Measurements from ENCODE around the gene ZNF723. TPM values are rescaled to one million over a fixed set of nuclear protein-coding genes. Genes with fewer than 3 reads are reported as not detected.

Gene ZNF723
- not detected in 5 replicates for total RNA-seq (2022; extraction: Qiagen RNA extraction)

DNA sequence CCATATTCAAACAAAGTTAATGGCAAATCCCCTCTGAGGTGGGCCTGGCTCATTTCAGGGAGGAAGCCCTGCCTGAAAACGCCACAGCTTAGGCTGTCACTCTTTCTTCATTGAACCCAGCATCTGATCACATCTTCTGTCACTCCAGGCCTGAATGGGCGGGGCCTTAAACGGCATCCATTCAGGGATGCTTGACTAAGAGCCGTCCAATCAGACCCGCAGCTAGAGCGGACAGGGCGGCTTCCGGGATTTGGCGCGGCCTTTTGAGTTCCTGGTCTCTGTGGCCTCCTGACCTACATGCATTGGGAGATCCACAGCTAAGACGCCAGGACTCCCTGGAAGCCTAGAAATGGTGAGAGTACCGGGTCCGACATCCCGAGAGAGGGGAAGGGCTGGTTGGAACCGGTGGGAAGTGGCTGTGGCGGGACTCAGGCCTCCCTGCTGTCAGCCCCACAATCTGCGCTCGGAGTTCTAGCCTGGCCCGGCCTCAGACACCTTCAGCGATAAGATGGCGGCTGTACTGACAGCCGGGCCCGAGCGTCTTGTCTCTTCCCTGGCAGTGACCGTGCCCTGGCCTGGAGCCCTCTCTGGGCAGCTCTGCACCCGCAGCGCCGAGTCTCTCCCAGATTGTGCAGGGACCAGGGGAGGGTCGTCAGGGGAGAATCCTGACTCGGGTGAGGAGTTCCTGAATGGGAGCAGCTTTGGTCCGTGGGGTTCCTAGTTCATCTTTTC, at the start of gene ZNF723:
Gene ZNF723 (plus strand): TSS at position 261 of the 732 bp plus-strand sequence. CDS start 89 bp downstream, at position 350.

DNA sequence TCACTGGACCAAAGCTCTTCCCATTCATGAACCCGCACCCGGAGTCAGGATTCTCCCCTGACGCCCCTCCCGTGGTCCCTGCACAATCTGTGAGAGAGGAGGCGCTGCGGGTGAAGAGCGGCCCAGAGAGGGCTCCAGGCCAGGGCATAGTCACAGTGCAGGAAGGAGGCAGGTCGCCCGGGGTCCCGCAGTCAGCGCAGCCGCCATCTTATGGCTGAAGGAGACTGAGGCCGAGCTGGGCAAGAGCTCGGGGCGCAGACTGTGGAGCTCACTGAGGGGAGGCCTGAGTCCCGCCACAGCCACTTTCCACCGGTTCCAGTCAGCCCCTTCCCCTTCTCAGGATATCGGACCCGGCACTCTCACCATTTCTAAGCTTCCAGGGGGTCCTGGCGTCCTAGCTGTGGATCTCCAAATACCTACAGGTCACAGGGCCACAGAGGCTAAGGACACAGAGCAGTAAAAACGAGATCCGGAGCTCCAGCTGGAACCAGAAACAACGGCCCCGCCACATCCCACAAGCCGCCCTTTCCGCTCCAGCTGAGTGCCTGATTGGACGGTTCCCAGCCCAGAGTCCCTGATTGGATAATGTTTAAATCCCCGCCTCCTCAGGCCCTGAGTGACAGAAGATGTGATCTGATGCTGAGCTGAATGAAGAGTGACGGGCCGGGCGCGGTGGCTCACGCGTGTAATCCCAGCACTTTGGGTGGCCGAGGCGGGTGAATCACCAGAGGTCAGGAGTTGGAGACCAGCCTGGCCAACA, 48.3 kb upstream of the ZNF723 start, which contains the start of gene ZNF99:
Gene ZNF99 (minus strand): TSS at position 501 of the 760 bp plus-strand sequence. CDS start 135 bp downstream, at position 366.

Other genes starting within 250 kb of the ZNF723 start
- gene ZNF492, start 198.0 kb upstream of the ZNF723 start, total RNA-seq (2022; extraction: Qiagen RNA extraction): not detected in 5 replicates
- gene ZNF99, start 48.1 kb upstream of the ZNF723 start, total RNA-seq (2022; extraction: Qiagen RNA extraction): not detected in 5 replicates
- not detected in 5 replicates for gene ZNF728, start 170.9 kb downstream of the ZNF723 start, total RNA-seq (2022; extraction: Qiagen RNA extraction)